GM12878 (cell line): ENCODE measurements around the gene PYGO2. TPM values are rescaled to one million over a fixed set of nuclear protein-coding genes. Genes with fewer than 3 reads are reported as not detected.

Experiments used
- BACH1 ChIP-seq: fragments of 450-650 bp; IDR thresholded peaks from 2 replicates; pipeline ENCODE4 v1.6.1; 2017; ENCODE audit warnings: mild to moderate bottlenecking, borderline replicate concordance
- BRCA1 ChIP-seq: IDR thresholded peaks from 2 replicates; pipeline ENCODE4 v1.6.1; 2011; ENCODE audit warnings: low read depth, low read length, improper control_type of control experiment
- CBX5 ChIP-seq: sonication (generic); IDR thresholded peaks from 2 replicates; pipeline ENCODE4 v1.6.1; 2016; ENCODE audit warnings: low read depth, moderate library complexity, mild to moderate bottlenecking, inconsistent platforms
- CREB1 ChIP-seq: IDR thresholded peaks from 2 replicates; pipeline ENCODE4 v1.6.1; 2012; ENCODE audit warnings: low read depth, mild to moderate bottlenecking, inconsistent platforms
- FOS ChIP-seq: IDR thresholded peaks from 3 replicates; pipeline ENCODE4 v1.6.1; 2011; ENCODE audit warnings: borderline replicate concordance; ENCODE audit not compliant: insufficient read length; ENCODE audit errors: extremely low read depth
- FOXK2 ChIP-seq: fragments of 450-650 bp; IDR thresholded peaks from 2 replicates; pipeline ENCODE4 v1.6.1; 2017; ENCODE audit warnings: mild to moderate bottlenecking, moderate library complexity
- HDAC6 ChIP-seq: fragments of 200-600 bp; sonication (generic); IDR thresholded peaks from one replicate; pipeline ENCODE4 v1.8.0; 2017; ENCODE audit warnings: antibody characterized with exemption; ENCODE audit not compliant: unreplicated experiment
- KDM1A ChIP-seq: fragments of 200-600 bp; sonication (generic); IDR thresholded peaks from 2 replicates; pipeline ENCODE4 v1.6.1; 2016; ENCODE audit warnings: borderline replicate concordance
- LARP7 ChIP-seq: fragments of 450-650 bp; IDR thresholded peaks from 2 replicates; pipeline ENCODE4 v1.6.1; 2017; ENCODE audit warnings: mild to moderate bottlenecking
- MEF2A ChIP-seq: IDR thresholded peaks from 2 replicates; pipeline ENCODE4 v1.6.1; 2011; ENCODE audit warnings: low read depth, mild to moderate bottlenecking, low read length, moderate library complexity; ENCODE audit not compliant: insufficient read depth
- MYC ChIP-seq: IDR thresholded peaks from 2 replicates; pipeline ENCODE4 v1.6.1; 2011; ENCODE audit warnings: mild to moderate bottlenecking, low read length, moderate library complexity, inconsistent platforms; ENCODE audit not compliant: insufficient read depth, insufficient replicate concordance, insufficient read length, severe bottlenecking
- NFYB ChIP-seq: IDR thresholded peaks from 2 replicates; pipeline ENCODE4 v1.6.1; 2011; ENCODE audit warnings: low read depth, mild to moderate bottlenecking, low read length, improper control_type of control experiment, moderate library complexity; ENCODE audit not compliant: insufficient read depth
- NR2C1 ChIP-seq: fragments of 450-650 bp; IDR thresholded peaks from 2 replicates; pipeline ENCODE4 v1.6.1; 2017; ENCODE audit warnings: antibody characterized with exemption, mild to moderate bottlenecking, moderate library complexity
- NR2C2 ChIP-seq: IDR thresholded peaks from 2 replicates; pipeline ENCODE4 v1.6.1; 2011; ENCODE audit warnings: borderline replicate concordance, low read depth; ENCODE audit not compliant: control insufficient read depth, insufficient read length
- PAX5 ChIP-seq: IDR thresholded peaks from 2 replicates; pipeline ENCODE4 v1.6.1; 2011; ENCODE audit warnings: low read depth, low read length, borderline replicate concordance
- PAX8 ChIP-seq: fragments of 450-650 bp; IDR thresholded peaks from 2 replicates; pipeline ENCODE4 v1.6.1; 2017; ENCODE audit warnings: mild to moderate bottlenecking, moderate library complexity
- POLR2AphosphoS2 ChIP-seq: IDR thresholded peaks from 2 replicates; pipeline ENCODE4 v1.6.1; 2011; ENCODE audit warnings: low read depth, mild to moderate bottlenecking, low read length, improper control_type of control experiment, moderate library complexity
- RAD51 ChIP-seq: fragments of 450-650 bp; IDR thresholded peaks from 2 replicates; pipeline ENCODE4 v1.6.1; 2016; ENCODE audit warnings: moderate library complexity, mild to moderate bottlenecking, inconsistent platforms
- RCOR1 ChIP-seq: conservative IDR thresholded peaks from 2 replicates; pipeline ENCODE4 v1.6.1; 2012; ENCODE audit warnings: low read depth, low read length, improper control_type of control experiment
- ZNF207 ChIP-seq: fragments of 450-650 bp; IDR thresholded peaks from 2 replicates; pipeline ENCODE4 v1.6.1; 2014; ENCODE audit warnings: antibody characterized with exemption, mild to moderate bottlenecking, borderline replicate concordance
- ZNF217 ChIP-seq: fragments of 450-650 bp; IDR thresholded peaks from 2 replicates; pipeline ENCODE4 v1.6.1; 2017; ENCODE audit warnings: antibody characterized with exemption, mild to moderate bottlenecking
- polyA plus RNA-seq, 11 experiments: library from polyadenylated mRNA; depleted of rRNA in 4 of 11; unstranded in 6 of 11; stranded (reverse) in 5 of 11; fragments of >200 nt; fragmentation: Nextera tagmentation in 4 of 11; fragmentation: Illumina TruSeq in 1 of 11; extraction: Ambion mirVana in 4 of 11; extraction: Trizol in 1 of 11; gene quantifications; 1 replicate in 1 of 11; 2 replicates in 10 of 11; pipeline versions ENCODE4 v1.2.1 to v1.2.3, GENCODE V29; 2011 to 2016; ENCODE audit warnings: inconsistent platforms in 2 of 11, missing spikeins in 2 of 11, low read depth in 1 of 11
- total RNA-seq, 4 experiments: library from RNA; depleted of rRNA in 3 of 4; stranded (reverse); fragments of >200 nt in 3 of 4; fragmentation: Illumina TruSeq in 1 of 4; extraction: Trizol in 1 of 4; gene quantifications; 2 replicates each; pipeline versions ENCODE4 v1.2.1 to v1.2.3, GENCODE V29; 2013 to 2021
- TF ChIP-seq, protein P1 (sequence below): IDR thresholded peaks from 2 replicates; pipeline ENCODE4 v1.6.1; 2012; ENCODE audit warnings: low read depth, low read length, improper control_type of control experiment
- TF ChIP-seq, protein P2 (sequence below): IDR thresholded peaks from 2 replicates; pipeline ENCODE4 v1.6.1; 2012; ENCODE audit warnings: low read depth, low read length, improper control_type of control experiment
- TF ChIP-seq, protein P3 (sequence below): IDR thresholded peaks from 2 replicates; pipeline ENCODE4 v1.6.1; 2011; ENCODE audit warnings: mild to moderate bottlenecking, low read depth, low read length, moderate library complexity; ENCODE audit not compliant: insufficient replicate concordance
- TF ChIP-seq, protein P4 (sequence below): fragments of 450-650 bp; IDR thresholded peaks from 2 replicates; pipeline ENCODE4 v1.6.1; 2017; ENCODE audit warnings: borderline replicate concordance

Gene PYGO2
- total and polyA plus RNA-seq, 10 of the 15 experiments (the other 5 are each of a cell fraction or from before 2014, with no cell fraction given), result 8.1 to 33.8 (median 23.5) TPM

DNA sequence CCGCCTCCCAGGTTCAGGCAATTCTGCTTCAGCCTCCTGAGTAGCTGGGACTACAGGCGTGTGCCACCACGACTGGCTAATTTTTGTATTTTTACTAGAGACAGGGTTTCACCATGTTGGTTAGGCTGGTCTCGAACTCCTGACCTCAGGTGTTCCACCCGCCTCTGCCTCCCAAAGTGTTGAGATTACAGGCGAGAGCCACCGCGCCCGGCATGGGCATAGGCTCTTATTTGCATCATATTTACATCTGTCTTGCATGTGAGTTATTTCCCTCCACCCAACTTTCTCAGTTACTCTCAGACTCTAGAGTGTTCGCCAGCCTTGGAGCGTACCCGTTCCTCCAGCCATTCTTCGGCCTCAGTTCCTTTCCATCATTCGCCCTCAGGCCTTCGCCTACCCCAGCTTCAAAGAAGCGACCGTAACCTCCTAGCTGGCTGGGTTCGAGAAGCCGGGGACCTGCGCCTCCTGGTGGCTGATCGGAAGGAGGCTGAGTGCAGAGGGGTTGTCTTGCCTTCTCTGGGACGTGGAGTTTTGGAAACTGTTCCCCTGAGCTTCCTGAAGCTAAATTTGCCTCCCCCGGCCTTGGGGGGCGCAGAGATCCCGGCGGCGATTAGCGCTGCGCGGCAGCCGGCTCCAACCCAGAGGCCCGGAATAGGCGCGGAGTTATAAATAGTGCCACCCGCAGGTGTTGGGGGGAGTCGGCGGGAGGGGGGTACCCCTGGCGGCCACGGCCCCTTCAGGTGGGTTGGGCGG, 37.4 kb upstream of the PYGO2 start (continued):
- no peak; the same call in none of the 2 replicates for TF ChIP-seq MEF2A
- TF ChIP-seq KDM1A, result no peak
- TF ChIP-seq, protein P1, sequence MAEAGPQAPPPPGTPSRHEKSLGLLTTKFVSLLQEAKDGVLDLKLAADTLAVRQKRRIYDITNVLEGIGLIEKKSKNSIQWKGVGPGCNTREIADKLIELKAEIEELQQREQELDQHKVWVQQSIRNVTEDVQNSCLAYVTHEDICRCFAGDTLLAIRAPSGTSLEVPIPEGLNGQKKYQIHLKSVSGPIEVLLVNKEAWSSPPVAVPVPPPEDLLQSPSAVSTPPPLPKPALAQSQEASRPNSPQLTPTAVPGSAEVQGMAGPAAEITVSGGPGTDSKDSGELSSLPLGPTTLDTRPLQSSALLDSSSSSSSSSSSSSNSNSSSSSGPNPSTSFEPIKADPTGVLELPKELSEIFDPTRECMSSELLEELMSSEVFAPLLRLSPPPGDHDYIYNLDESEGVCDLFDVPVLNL, result no peak
- peak; percentile 52; the same call in 1 of the 2 replicates for TF ChIP-seq LARP7
- no peak for TF ChIP-seq HDAC6
- TF ChIP-seq BRCA1, result no peak
- TF ChIP-seq, protein P2, sequence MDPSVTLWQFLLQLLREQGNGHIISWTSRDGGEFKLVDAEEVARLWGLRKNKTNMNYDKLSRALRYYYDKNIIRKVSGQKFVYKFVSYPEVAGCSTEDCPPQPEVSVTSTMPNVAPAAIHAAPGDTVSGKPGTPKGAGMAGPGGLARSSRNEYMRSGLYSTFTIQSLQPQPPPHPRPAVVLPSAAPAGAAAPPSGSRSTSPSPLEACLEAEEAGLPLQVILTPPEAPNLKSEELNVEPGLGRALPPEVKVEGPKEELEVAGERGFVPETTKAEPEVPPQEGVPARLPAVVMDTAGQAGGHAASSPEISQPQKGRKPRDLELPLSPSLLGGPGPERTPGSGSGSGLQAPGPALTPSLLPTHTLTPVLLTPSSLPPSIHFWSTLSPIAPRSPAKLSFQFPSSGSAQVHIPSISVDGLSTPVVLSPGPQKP, result no peak
- TF ChIP-seq NR2C1, result no peak
- TF ChIP-seq CBX5, result no peak
- TF ChIP-seq RCOR1, result no peak
- no peak for TF ChIP-seq FOXK2
- TF ChIP-seq PAX5, result 0 out of 2 replicates have a peak, but pooled peaks have one; percentile 10
- no peak for TF ChIP-seq RAD51
- peak; percentile 65; the same call in 1 of the 2 replicates for TF ChIP-seq ZNF207
- TF ChIP-seq BACH1, result peak; percentile 29; the same call in 1 of the 2 replicates
- TF ChIP-seq FOS, result no peak
- TF ChIP-seq, protein P3, sequence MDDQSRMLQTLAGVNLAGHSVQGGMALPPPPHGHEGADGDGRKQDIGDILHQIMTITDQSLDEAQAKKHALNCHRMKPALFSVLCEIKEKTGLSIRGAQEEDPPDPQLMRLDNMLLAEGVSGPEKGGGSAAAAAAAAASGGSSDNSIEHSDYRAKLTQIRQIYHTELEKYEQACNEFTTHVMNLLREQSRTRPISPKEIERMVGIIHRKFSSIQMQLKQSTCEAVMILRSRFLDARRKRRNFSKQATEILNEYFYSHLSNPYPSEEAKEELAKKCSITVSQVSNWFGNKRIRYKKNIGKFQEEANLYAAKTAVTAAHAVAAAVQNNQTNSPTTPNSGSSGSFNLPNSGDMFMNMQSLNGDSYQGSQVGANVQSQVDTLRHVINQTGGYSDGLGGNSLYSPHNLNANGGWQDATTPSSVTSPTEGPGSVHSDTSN, result no peak
- TF ChIP-seq MYC, result no peak
- TF ChIP-seq CREB1, result no peak
- peak; percentile 57; the same call in 1 of the 2 replicates for TF ChIP-seq ZNF217
- TF ChIP-seq NFYB, result no peak
- TF ChIP-seq POLR2AphosphoS2, result no peak
- no peak for TF ChIP-seq PAX8
- TF ChIP-seq, protein P4, sequence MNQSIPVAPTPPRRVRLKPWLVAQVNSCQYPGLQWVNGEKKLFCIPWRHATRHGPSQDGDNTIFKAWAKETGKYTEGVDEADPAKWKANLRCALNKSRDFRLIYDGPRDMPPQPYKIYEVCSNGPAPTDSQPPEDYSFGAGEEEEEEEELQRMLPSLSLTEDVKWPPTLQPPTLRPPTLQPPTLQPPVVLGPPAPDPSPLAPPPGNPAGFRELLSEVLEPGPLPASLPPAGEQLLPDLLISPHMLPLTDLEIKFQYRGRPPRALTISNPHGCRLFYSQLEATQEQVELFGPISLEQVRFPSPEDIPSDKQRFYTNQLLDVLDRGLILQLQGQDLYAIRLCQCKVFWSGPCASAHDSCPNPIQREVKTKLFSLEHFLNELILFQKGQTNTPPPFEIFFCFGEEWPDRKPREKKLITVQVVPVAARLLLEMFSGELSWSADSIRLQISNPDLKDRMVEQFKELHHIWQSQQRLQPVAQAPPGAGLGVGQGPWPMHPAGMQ, result no peak
- TF ChIP-seq NR2C2, result no peak
